Right atrium auricular region (tissue), 2 donors: Measurements from ENCODE around the gene UNC13D. TPM values are rescaled to one million over a fixed set of nuclear protein-coding genes. Genes with fewer than 3 reads are reported as not detected.
"Not testable (repeated sequence)": the region's sequence is repeated elsewhere in the genome, so short reads cannot be mapped to it uniquely, and the experiment has no call there.

ENCODE experiments used
- DNase-seq: peaks from one replicate; pipeline ENCODE4 v3.0.0-alpha.2; 2019; ENCODE audit warnings: low spot score
- H3K27ac ChIP-seq, 2 donors: fragments of 200-600 bp; sonication (generic); 1 replicate in 1 of 2; 2 replicates in 1 of 2; pipeline ENCODE4 v1.5.1; 2016 to 2019
- H3K27me3 ChIP-seq, 2 donors: fragments of 200-600 bp; sonication (generic); one replicate each; pipeline versions ENCODE4 v1.5.1 to v1.6.0; 2017 to 2019
- H3K36me3 ChIP-seq: fragments of 200-600 bp; sonication (generic); one replicate; pipeline ENCODE4 v1.5.1; 2016
- H3K4me1 ChIP-seq, 2 donors: fragments of 200-600 bp; sonication (generic); one replicate each; pipeline versions ENCODE4 v1.5.1 to v1.6.0; 2017 to 2019
- H3K4me3 ChIP-seq, 2 donors: fragments of 200-600 bp; sonication (generic); 1 replicate in 1 of 2; 2 replicates in 1 of 2; pipeline ENCODE4 v1.5.1; 2017 to 2019; ENCODE audit warnings: mild to moderate bottlenecking in 1 of 2, moderate library complexity in 1 of 2
- H3K9me3 ChIP-seq, 2 donors: fragments of 200-600 bp; sonication (generic); one replicate each; pipeline ENCODE4 v1.5.1; 2019
- total RNA-seq, 2 donors: library from RNA; depleted of rRNA; stranded (reverse); fragments of >200 nt; gene quantifications; one replicate each; pipeline ENCODE4 v1.1.0, GENCODE V29; 2016
- TF ChIP-seq, protein P1 (sequence below), 2 donors: fragments of 200-600 bp; sonication (generic); IDR thresholded peaks; one replicate each; pipeline ENCODE4 v1.5.1; 2019; ENCODE audit warnings: antibody characterized with exemption in 2 of 2

The UNC13D gene
- total RNA-seq, 2 donors from 2014 or later, result 11.1 to 25.9 TPM

DNA sequence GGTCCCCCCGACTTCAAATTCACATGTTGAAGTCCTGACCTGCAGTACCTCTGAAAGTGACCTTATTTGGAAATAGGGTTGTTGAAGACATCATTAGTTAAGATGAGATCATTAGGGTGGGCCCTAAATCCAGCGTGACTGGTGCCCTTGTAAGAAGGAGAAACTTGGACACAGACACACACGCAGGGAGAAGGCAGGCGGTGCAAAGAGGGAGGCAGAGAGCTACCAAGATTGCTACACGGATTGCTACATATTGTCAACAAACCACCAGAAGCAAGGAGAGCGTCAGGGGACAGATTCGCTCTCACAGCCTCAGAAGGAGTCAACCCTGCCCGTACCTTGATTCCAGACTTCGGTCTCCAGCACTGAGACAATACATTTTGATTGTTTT is 17.7 kb upstream of the UNC13D start:
- no peak for DNase-seq
- H3K36me3 ChIP-seq, result no peaks in the 10 kb centered on the region
- H3K4me1 ChIP-seq, result peaks cover 0 to 21% of the 10 kb centered on the region in 2 donors
- no peaks in the 10 kb centered on the region for H3K27me3 ChIP-seq
- no peak overlapping the region for H3K4me3 ChIP-seq
- TF ChIP-seq, protein P1, sequence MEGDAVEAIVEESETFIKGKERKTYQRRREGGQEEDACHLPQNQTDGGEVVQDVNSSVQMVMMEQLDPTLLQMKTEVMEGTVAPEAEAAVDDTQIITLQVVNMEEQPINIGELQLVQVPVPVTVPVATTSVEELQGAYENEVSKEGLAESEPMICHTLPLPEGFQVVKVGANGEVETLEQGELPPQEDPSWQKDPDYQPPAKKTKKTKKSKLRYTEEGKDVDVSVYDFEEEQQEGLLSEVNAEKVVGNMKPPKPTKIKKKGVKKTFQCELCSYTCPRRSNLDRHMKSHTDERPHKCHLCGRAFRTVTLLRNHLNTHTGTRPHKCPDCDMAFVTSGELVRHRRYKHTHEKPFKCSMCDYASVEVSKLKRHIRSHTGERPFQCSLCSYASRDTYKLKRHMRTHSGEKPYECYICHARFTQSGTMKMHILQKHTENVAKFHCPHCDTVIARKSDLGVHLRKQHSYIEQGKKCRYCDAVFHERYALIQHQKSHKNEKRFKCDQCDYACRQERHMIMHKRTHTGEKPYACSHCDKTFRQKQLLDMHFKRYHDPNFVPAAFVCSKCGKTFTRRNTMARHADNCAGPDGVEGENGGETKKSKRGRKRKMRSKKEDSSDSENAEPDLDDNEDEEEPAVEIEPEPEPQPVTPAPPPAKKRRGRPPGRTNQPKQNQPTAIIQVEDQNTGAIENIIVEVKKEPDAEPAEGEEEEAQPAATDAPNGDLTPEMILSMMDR (IDR thresholded peaks at IDR 0.05), result no peak
- no peaks in the 10 kb centered on the region for H3K9me3 ChIP-seq
- peak overlapping the region in 1 of 2 donors; percentile 47 for H3K27ac ChIP-seq

DNA sequence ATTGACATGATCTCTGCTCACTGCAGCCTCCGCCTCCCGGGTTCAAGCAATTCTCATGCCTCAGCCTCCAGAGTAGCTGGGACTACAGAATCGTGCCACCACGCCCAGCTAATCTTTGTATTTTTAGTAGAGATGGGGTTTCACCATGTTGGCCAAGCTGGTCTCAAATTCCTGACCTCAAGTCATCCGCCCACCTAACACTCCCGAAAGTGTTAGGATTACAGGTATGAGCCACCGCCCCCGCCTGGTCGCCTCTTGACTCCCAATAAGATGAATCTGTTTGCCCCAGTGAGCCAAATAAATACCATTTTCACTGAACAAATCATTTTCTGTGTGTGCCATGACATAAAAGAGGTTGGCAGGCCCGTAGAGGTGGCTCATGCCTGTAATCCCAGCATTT is 15.2 kb upstream of the UNC13D start:
- not testable (repeated sequence) for H3K27me3 ChIP-seq, H3K9me3 ChIP-seq, DNase-seq, H3K36me3 ChIP-seq, H3K4me3 ChIP-seq
- Histone ChIP-seq H3K27ac (peak overlapping the region; percentile 66), H3K4me1 (peaks cover 0 to 25% of the 10 kb centered on the region in 2 donors)

GRCh38 chr17:75856062-75856756 is 12.0 kb upstream of the UNC13D start:
- H3K4me3 ChIP-seq, result peak overlapping the region; percentile 76 to 82
- TF ChIP-seq, protein P1 (IDR thresholded peaks at IDR 0.05), result no peak
- DNase-seq, result no peak

GRCh38 chr17:75855310-75856061 is 11.3 kb upstream of the UNC13D start, which contains the start of gene WBP2:
TSS of gene WBP2 (minus strand) at chr17:75855335. CDS start at chr17:75855297, 38 bp downstream.
- no peaks in the 10 kb centered on the region for H3K9me3 ChIP-seq
- H3K27ac ChIP-seq, result peak within 1 kb of the TSS; percentile 97 to 99
- peak within 1 kb of the TSS; percentile 76 to 82 for H3K4me3 ChIP-seq
- peak; percentile 100 for DNase-seq
- H3K4me1 ChIP-seq, result peaks cover 0 to 47% of the 10 kb centered on the region in 2 donors
- no peaks in the 10 kb centered on the region for H3K27me3 ChIP-seq
- TF ChIP-seq, protein P1 (IDR thresholded peaks at IDR 0.05), result peak; percentile 40 to 76
- H3K36me3 ChIP-seq, result peaks cover 13% of the 10 kb centered on the region

More at GRCh38 chr17:75856062-75856756, 12.0 kb upstream of the UNC13D start:
- Histone ChIP-seq H3K27ac (peak overlapping the region; percentile 97 to 99), H3K27me3 (no peaks in the 10 kb centered on the region), H3K4me1 (peaks cover 0 to 40% of the 10 kb centered on the region in 2 donors), H3K36me3 (peaks cover 5% of the 10 kb centered on the region), H3K9me3 (no peaks in the 10 kb centered on the region)

GRCh38 chr17:75854881-75855309 is 10.7 kb upstream of the UNC13D start:
- H3K36me3 ChIP-seq, result peaks cover 19% of the 10 kb centered on the region
- no peaks in the 10 kb centered on the region for H3K9me3 ChIP-seq
- peak overlapping the region; percentile 76 to 79 for H3K4me3 ChIP-seq
- no peak for DNase-seq
- H3K27ac ChIP-seq, result peak overlapping the region; percentile 92 to 97
- TF ChIP-seq, protein P1 (IDR thresholded peaks at IDR 0.05), result no peak
- H3K27me3 ChIP-seq, result no peaks in the 10 kb centered on the region
- peaks cover 0 to 53% of the 10 kb centered on the region in 2 donors for H3K4me1 ChIP-seq

- Histone ChIP-seq H3K4me1 (peaks cover 0 to 60% of the 10 kb centered on the region in 2 donors), H3K9me3 (no peaks in the 10 kb centered on the region), H3K27ac (peak overlapping the region; percentile 92 to 97), H3K27me3 (no peaks in the 10 kb centered on the region), H3K36me3 (peaks cover 25% of the 10 kb centered on the region), H3K4me3 (peak overlapping the region; percentile 76 to 79)
- no peak for DNase-seq
- TF ChIP-seq, protein P1 (IDR thresholded peaks at IDR 0.05), result no peak
These were observed 10.0 kb upstream of the UNC13D start for GRCh38 chr17:75854101-75854748.
